Hepatocyte (in vitro differentiated cells): ENCODE results near the gene THSD4.

Experiments
- CTCF ChIP-seq: fragments of 200-600 bp; sonication (generic); IDR thresholded peaks from 2 replicates; pipeline ENCODE4 v1.5.1; 2016; ENCODE audit warnings: antibody characterized with exemption, mild to moderate bottlenecking; ENCODE audit not compliant: poor library complexity
- EZH2 ChIP-seq: fragments of 200-600 bp; sonication (generic); IDR thresholded peaks from 2 replicates; pipeline ENCODE4 v1.6.1; 2016; ENCODE audit warnings: antibody characterized with exemption, mild to moderate bottlenecking, borderline replicate concordance

DNA sequence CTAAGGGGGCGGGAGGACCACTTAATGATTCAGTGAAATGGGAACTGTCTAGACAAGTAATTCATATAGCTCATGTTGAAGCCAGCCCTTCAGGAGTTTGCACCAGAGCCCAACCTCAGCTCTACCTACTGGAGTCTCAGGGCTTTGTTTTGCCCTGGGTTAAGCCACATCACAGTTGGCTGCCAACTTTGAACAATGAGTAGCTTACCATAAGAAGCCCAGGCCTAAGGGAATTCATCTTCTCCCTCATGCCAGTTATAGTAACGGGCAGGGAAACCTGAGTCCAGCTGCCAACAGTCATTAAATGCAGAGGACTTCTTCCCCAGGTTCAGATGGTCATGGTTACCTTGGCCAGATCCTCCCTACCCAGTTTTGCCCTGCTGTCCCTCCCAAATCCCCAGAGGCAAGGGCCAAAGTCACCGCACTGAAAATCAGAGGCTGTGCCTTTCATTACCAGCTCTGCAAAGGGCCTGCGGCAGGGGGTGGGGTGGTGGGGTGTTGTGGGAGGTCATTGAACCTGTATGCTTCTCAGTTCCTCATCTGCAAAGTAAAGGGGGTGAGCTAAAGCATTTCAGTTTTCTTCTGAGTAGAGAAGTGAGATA lies 392.9 kb downstream of the THSD4 start:
- TF ChIP-seq CTCF (no peak), EZH2 (no peak)
